Measurements from ENCODE around the gene TGM2.

The TGM2 gene

DNA sequence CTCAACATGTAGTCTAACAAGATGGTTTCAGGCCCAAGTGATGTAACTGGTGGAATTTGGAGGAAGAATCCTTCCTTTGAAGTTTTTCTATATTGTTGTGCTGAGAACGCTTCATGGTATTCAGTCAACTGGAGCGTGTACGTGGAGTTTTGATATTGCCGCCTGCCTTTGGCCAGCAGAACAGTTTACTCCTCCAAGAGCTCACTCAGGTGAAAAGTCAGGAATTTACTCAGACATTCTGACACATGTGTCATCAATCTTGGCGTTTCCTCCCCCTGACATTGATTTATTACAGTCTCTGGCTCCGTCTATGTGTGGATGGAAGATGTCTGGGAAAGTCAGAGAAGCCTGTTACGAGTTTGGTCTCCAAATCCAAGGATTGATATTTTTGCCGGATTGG, 19.0 kb upstream of the TGM2 start:
- TF ChIP-seq, protein P1, sequence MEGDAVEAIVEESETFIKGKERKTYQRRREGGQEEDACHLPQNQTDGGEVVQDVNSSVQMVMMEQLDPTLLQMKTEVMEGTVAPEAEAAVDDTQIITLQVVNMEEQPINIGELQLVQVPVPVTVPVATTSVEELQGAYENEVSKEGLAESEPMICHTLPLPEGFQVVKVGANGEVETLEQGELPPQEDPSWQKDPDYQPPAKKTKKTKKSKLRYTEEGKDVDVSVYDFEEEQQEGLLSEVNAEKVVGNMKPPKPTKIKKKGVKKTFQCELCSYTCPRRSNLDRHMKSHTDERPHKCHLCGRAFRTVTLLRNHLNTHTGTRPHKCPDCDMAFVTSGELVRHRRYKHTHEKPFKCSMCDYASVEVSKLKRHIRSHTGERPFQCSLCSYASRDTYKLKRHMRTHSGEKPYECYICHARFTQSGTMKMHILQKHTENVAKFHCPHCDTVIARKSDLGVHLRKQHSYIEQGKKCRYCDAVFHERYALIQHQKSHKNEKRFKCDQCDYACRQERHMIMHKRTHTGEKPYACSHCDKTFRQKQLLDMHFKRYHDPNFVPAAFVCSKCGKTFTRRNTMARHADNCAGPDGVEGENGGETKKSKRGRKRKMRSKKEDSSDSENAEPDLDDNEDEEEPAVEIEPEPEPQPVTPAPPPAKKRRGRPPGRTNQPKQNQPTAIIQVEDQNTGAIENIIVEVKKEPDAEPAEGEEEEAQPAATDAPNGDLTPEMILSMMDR (IDR thresholded peaks at IDR 0.05; ENCODE audit: low read depth, low read length): no peak
- H3K4me3 ChIP-seq (ENCODE audit: low read depth, low read length): no peak overlapping the region

DNA sequence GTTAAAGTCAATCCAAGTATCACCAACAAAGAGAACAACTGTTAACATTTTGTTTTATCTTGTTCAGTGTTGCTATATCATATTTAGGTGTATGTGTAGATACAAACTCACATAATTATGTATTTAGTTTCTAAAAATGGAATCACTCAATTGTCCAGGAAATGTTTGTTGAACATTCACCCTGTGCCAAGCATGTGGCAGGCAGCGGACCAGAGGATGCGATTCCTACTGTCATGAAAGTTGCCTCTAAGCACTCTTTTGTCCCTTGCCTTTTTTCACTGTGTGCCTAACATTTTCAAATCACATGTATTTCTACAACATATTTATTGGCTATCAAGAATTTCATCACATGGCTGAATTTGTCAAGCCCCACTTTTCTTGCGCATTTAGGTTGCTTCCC, 16.9 kb upstream of the TGM2 start:
- H3K4me3 ChIP-seq (ENCODE audit: low read depth, low read length): no peak overlapping the region
- TF ChIP-seq, protein P1 (IDR thresholded peaks at IDR 0.05; ENCODE audit: low read depth, low read length): no peak

DNA sequence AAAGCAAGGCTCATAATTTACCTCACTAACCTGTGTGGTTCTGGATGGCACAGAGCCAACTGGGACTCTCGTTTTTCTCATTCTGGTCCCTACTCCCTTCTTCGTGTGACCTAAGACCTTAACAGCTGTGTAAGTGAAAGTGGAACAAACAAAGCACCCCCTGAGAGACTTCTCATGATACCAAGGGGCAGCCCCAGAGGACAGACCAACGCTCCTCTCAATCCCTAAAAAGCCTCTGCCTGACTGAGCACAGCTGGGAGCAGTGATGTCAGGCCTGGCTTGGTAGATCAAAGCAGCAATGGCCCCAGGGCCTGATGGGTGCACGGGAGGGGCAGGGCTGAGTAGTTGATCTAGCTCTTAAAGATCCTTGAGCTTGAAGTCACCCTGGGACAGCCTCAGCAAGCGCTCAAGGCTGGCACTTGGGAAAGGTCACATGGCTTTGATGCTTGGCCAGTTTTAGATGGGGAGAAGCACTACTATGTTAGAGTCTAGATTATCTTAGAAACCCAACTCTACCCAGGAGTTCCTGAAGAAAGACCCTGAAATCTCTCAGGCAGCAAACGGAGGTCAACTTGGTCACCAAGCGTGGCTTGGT, 16.2 kb upstream of the TGM2 start:
- TF ChIP-seq, protein P1 (IDR thresholded peaks at IDR 0.05; ENCODE audit: low read depth, low read length): no peak
- H3K4me3 ChIP-seq (ENCODE audit: low read depth, low read length): no peak overlapping the region

DNA sequence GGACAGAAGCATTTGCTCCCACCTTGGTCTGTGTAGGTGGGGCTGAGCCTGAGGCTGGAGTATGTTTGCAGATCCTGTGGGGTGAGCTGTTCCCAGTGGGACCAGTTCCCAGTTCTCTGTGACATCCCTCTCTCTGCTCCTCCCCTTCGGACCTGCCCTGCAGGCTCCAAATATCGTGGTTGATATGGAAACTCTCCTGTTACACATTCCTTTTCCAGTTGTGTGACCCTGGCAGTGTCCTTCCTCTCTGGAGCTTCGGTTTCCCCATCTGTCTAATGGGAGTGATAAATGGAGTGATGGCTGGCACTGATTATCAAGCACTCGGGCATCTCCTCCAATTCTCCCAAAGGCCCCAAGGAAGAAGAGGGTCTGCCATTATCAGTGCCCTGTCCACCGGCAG, 15.7 kb upstream of the TGM2 start:
- TF ChIP-seq, protein P1 (IDR thresholded peaks at IDR 0.05; ENCODE audit: low read depth, low read length): no peak
- H3K4me3 ChIP-seq (ENCODE audit: low read depth, low read length): no peak overlapping the region

DNA sequence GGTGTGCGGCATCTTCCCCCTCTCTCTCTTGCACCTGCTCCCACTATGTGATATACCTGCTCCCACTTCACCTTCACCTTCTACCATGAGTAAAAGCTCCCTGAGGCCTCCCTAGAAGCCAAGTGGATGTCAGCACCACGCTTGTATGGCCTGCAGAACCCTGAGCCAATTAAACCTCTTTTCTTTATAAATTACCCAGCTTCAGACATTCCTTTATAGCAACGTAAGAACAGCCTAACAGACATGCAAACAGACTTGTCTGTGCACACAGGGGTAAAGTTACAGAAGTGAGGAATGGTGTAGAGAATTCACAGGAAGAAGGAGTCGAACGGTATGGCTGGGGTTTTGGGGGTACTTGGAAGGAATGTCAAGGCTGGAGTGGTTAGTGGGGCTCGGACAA, 14.8 kb upstream of the TGM2 start:
- TF ChIP-seq, protein P1 (IDR thresholded peaks at IDR 0.05; ENCODE audit: low read depth, low read length): no peak

DNA sequence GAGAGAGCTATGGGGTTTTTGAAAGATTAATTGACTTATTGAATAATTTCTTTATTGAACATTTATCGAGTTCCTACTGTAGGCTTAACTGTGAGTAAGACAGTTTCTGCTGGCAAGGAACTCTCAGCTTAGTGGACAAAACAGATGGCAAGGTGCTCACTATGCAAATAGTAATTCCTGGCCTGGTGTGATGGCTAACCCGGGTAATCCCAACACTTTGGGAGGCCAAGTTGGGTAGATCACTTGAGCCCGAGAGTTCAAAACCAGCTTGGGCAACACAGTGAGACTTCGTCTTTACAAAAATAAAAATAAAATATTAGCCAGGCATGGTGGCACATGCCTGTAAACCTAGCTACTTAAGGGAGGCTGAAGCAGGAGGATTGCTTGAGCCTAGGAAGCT, 13.5 kb upstream of the TGM2 start:
- TF ChIP-seq, protein P1 (IDR thresholded peaks at IDR 0.05; ENCODE audit: low read depth, low read length): no peak

More for the DNA sequence above, 14.8 kb upstream of the TGM2 start:
- H3K4me3 ChIP-seq (ENCODE audit: low read depth, low read length): no peak overlapping the region

DNA sequence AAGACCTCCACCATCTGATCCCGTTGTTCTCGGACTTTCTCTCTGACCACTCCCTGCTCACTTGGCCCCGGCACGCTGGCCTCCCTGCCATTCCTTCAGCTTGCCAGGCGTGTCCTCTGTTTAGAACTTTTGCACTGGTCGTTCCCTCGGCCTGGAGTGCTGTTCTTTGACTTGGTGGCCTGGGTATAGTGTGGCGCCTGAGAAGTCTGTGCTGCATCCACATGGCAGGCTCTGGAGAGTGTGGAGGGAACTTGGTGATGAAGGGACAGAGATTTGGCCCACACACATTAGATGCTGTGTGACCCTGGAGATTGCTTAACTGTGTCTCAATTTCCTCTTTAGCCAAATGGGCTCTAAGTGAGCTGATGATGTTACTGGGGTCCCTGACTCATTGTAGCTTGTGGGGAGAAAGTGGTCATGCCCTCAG, 13.0 kb upstream of the TGM2 start:
- H3K4me3 ChIP-seq (ENCODE audit: low read depth, low read length): no peak overlapping the region
- TF ChIP-seq, protein P1 (IDR thresholded peaks at IDR 0.05; ENCODE audit: low read depth, low read length): no peak

More for the DNA sequence above, 13.5 kb upstream of the TGM2 start:
- no peak overlapping the region for H3K4me3 ChIP-seq (ENCODE audit: low read depth, low read length)

Data from WI38 (cell line).